ENCODE results near the gene MAP3K13.

DNA sequence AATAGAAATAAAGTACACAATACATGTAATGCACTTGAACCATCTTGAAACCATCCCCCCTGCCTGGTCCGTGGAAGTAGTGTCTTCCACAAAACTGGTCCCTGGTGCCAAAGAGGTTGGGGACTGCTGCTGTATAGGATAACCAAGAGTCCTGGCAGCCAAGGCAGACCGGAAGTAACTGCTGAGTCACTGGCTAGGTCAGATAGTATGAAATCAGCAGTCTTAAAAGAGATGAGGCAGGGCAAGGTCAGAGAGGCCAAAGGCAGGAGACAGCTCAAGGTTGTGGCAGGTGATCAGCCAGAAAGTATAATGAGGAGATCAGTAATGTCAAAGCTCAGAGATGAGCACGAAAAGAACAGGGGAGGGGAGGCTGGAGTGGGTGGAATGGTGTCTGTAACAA is 60.2 kb downstream of the MAP3K13 start:
- TF ChIP-seq EZH2 (IDR thresholded peaks at IDR 0.05) (no peak), POLR2AphosphoS5 (IDR thresholded peaks at IDR 0.05; ENCODE audit: borderline replicate concordance, low read depth, low read length) (no peak)
